H1 (cell line): ENCODE data around the gene BMAL2. TPM values are rescaled to one million over a fixed set of nuclear protein-coding genes. Genes with fewer than 3 reads are reported as not detected.

Experiments used
- CTCF ChIA-PET: fragments of 300-600 bp; sonication (Branson Sonifier 250); formaldehyde crosslinking; loops from one replicate; lab custom pipeline; 2021; ENCODE audit not compliant: partially characterized antibody; lab: Charles Lee
- POLR2A ChIA-PET: fragments of 300-600 bp; sonication (Branson Sonifier 250); formaldehyde crosslinking; loops from one replicate; lab custom pipeline; 2021; ENCODE audit warnings: inconsistent platforms; ENCODE audit not compliant: partially characterized antibody; lab: Charles Lee
- DNase-seq, 2 experiments: peaks; one replicate each; pipeline versions ENCODE4 v3.0.0 to v3.0.0-alpha.2; 2010 to 2022; ENCODE audit warnings: low spot score in 2 of 2, low read depth in 1 of 2, mixed read lengths in 1 of 2
- FAIRE-seq: peaks from 2 replicates; lab custom pipeline; 2011; peaks lifted over from hg19 to GRCh38; lab: Jason Lieb, UNC
- H2AFZ ChIP-seq: 2 replicates; pipeline ENCODE4 v1.8.1; 2012; ENCODE audit warnings: low read length, inconsistent platforms
- H2AK5ac ChIP-seq: 2 replicates; pipeline ENCODE4 v1.6.1; 2013; ENCODE audit warnings: low read depth, low read length
- H2BK120ac ChIP-seq: replicated peaks from 2 replicates; pipeline ENCODE3; 2013; ENCODE audit warnings: low read depth, low read length, inconsistent platforms
- H2BK12ac ChIP-seq: 2 replicates; pipeline ENCODE4 v1.6.1; 2013; ENCODE audit warnings: low read depth, low read length
- H2BK15ac ChIP-seq: 2 replicates; pipeline ENCODE4 v1.6.1; 2013; ENCODE audit warnings: low read length
- H2BK20ac ChIP-seq: 2 replicates; pipeline ENCODE4 v1.6.1; 2013; ENCODE audit warnings: low read length
- H2BK5ac ChIP-seq: 2 replicates; pipeline ENCODE4 v1.6.1; 2013; ENCODE audit warnings: low read depth, low read length
- H3K14ac ChIP-seq: 2 replicates; pipeline ENCODE4 v1.6.1; 2013; ENCODE audit warnings: inconsistent platforms; ENCODE audit not compliant: insufficient read length
- H3K18ac ChIP-seq: 2 replicates; pipeline ENCODE4 v1.6.1; 2013; ENCODE audit warnings: low read length; ENCODE audit errors: extremely low read depth
- H3K23ac ChIP-seq: 2 replicates; pipeline ENCODE4 v1.6.1; 2013; ENCODE audit warnings: inconsistent platforms; ENCODE audit not compliant: insufficient read length
- H3K23me2 ChIP-seq: 2 replicates; pipeline ENCODE4 v1.6.1; 2013; ENCODE audit warnings: low read depth, low read length
- H3K27ac ChIP-seq: 2 replicates; pipeline ENCODE4 v1.6.1; 2011; ENCODE audit warnings: low read depth, low read length, inconsistent platforms
- H3K27me3 ChIP-seq, 4 experiments: replicated peaks in 1 of 4; 1 replicate in 1 of 4; 2 replicates in 3 of 4; pipeline versions ENCODE4 v1.6.1 to v1.8.1; 2011 to 2013; ENCODE audit warnings: low read length in 3 of 4, mild to moderate bottlenecking in 3 of 4, inconsistent platforms in 2 of 4, mixed read lengths in 2 of 4, moderate library complexity in 1 of 4; ENCODE audit not compliant: control insufficient read depth in 3 of 4, insufficient read depth in 3 of 4; ENCODE audit errors: extremely low read depth in 1 of 4
- H3K36me3 ChIP-seq, 4 experiments: 2 replicates each; pipeline versions ENCODE4 v1.6.1 to v1.8.1; 2011 to 2013; ENCODE audit warnings: mild to moderate bottlenecking in 4 of 4, low read length in 3 of 4, moderate library complexity in 2 of 4, control low read depth in 1 of 4, inconsistent platforms in 1 of 4; ENCODE audit not compliant: insufficient read depth in 4 of 4, control insufficient read depth in 2 of 4
- H3K4ac ChIP-seq: replicated peaks from 2 replicates; pipeline ENCODE3; 2013; ENCODE audit warnings: low read length, low read depth, mixed read lengths, inconsistent platforms; ENCODE audit not compliant: insufficient read length
- H3K4me1 ChIP-seq, 4 experiments: replicated peaks in 1 of 4; 1 replicate in 1 of 4; 2 replicates in 3 of 4; pipeline versions ENCODE4 v1.6.1 to v1.8.1; 2011 to 2013; ENCODE audit warnings: low read length in 3 of 4, inconsistent platforms in 2 of 4, mixed read lengths in 1 of 4; ENCODE audit not compliant: insufficient read depth in 4 of 4, control insufficient read depth in 3 of 4
- H3K4me2 ChIP-seq, 2 experiments: 2 replicates each; pipeline versions ENCODE4 v1.6.1 to v1.8.1; 2011 to 2013; ENCODE audit warnings: low read depth in 2 of 2, low read length in 2 of 2, control low read depth in 1 of 2, inconsistent platforms in 1 of 2, mild to moderate bottlenecking in 1 of 2; ENCODE audit not compliant: insufficient read depth in 1 of 2
- H3K4me3 ChIP-seq, 4 experiments: fragments of 200-600, 300-600 bp in 1 of 4; sonication (generic), shearing (Covaris generic), sonication (Bioruptor Twin) in 1 of 4; 2 replicates each; pipeline versions ENCODE4 v1.5.1 to v1.8.1; 2011 to 2016; ENCODE audit warnings: low read length in 4 of 4, low read depth in 3 of 4, control low read depth in 2 of 4, inconsistent platforms in 2 of 4, mild to moderate bottlenecking in 2 of 4, mixed read lengths in 1 of 4, moderate library complexity in 1 of 4; ENCODE audit not compliant: insufficient read depth in 2 of 4; ENCODE audit errors: extremely low read depth in 1 of 4
- H3K56ac ChIP-seq: replicated peaks from 2 replicates; pipeline ENCODE3; 2013; ENCODE audit warnings: low read depth, mild to moderate bottlenecking, mixed read lengths, low read length, inconsistent platforms; ENCODE audit not compliant: insufficient read length
- H3K79me1 ChIP-seq: 2 replicates; pipeline ENCODE4 v1.6.1; 2013; ENCODE audit warnings: low read depth, low read length, control low read depth
- H3K79me2 ChIP-seq, 2 experiments: 2 replicates each; pipeline versions ENCODE4 v1.6.1 to v1.8.1; 2012 to 2013; ENCODE audit warnings: low read length in 2 of 2, mild to moderate bottlenecking in 2 of 2, inconsistent platforms in 1 of 2; ENCODE audit not compliant: insufficient read depth in 2 of 2, control insufficient read depth in 1 of 2
- H3K9ac ChIP-seq, 4 experiments: replicated peaks in 1 of 4; 1 replicate in 1 of 4; 2 replicates in 3 of 4; pipeline versions ENCODE4 v1.6.1 to v1.8.1; 2011 to 2013; ENCODE audit warnings: low read depth in 3 of 4, low read length in 3 of 4, control low read depth in 2 of 4, mild to moderate bottlenecking in 2 of 4, moderate library complexity in 2 of 4, inconsistent platforms in 1 of 4; ENCODE audit errors: extremely low read depth in 1 of 4
- H3K9me3 ChIP-seq, 2 experiments: 2 replicates each; pipeline versions ENCODE4 v1.6.1 to v1.8.1; 2012 to 2013; ENCODE audit warnings: mild to moderate bottlenecking in 2 of 2, moderate library complexity in 2 of 2, control low read depth in 1 of 2, inconsistent platforms in 1 of 2, low read depth in 1 of 2, low read length in 1 of 2, mixed read lengths in 1 of 2; ENCODE audit not compliant: insufficient read depth in 2 of 2
- H4K20me1 ChIP-seq, 2 experiments: replicated peaks in 1 of 2; 2 replicates each; pipeline versions ENCODE3 to v1.8.1; 2011 to 2013; ENCODE audit warnings: inconsistent platforms in 2 of 2, low read length in 2 of 2, mild to moderate bottlenecking in 1 of 2; ENCODE audit not compliant: insufficient read depth in 2 of 2, control insufficient read depth in 1 of 2
- H4K5ac ChIP-seq: 2 replicates; pipeline ENCODE4 v1.6.1; 2013; ENCODE audit warnings: low read length, low read depth, mixed read lengths, inconsistent platforms; ENCODE audit not compliant: insufficient read length
- H4K8ac ChIP-seq: 2 replicates; pipeline ENCODE4 v1.8.0; 2013; ENCODE audit warnings: mild to moderate bottlenecking, moderate library complexity, low read length, inconsistent platforms; ENCODE audit not compliant: insufficient read depth; ENCODE audit errors: extremely low read depth
- H4K91ac ChIP-seq: replicated peaks from 2 replicates; pipeline ENCODE3; 2013; ENCODE audit warnings: low read length, mixed read lengths, inconsistent platforms; ENCODE audit not compliant: insufficient read length
- ASH2L ChIP-seq: fragments of 200-600, 300-600 bp; sonication (generic); IDR thresholded peaks from one replicate; pipeline ENCODE4 v1.7.1; 2017; ENCODE audit warnings: low read length
- CHD2 ChIP-seq: IDR thresholded peaks from 2 replicates; pipeline ENCODE4 v1.6.1; 2012; ENCODE audit warnings: low read length, improper control_type of control experiment
- EZH2 ChIP-seq: fragments of 200-600 bp; sonication (generic); IDR thresholded peaks from 2 replicates; pipeline ENCODE4 v1.7.1; 2012; ENCODE audit warnings: low read depth, mild to moderate bottlenecking, moderate library complexity, low read length, inconsistent platforms; ENCODE audit not compliant: severe bottlenecking
- FOSL1 ChIP-seq: IDR thresholded peaks from 2 replicates; pipeline ENCODE4 v1.6.1; 2011; ENCODE audit warnings: mild to moderate bottlenecking, low read depth, low read length, moderate library complexity; ENCODE audit not compliant: insufficient read depth
- PHF8 ChIP-seq: fragments of 200-600 bp; sonication (generic); conservative IDR thresholded peaks from 2 replicates; pipeline ENCODE4 v1.7.1; 2012; ENCODE audit warnings: low read depth, mild to moderate bottlenecking, inconsistent platforms, low read length, moderate library complexity
- RAD21 ChIP-seq, 2 experiments: IDR thresholded peaks in 1 of 2; conservative IDR thresholded peaks in 1 of 2; 2 replicates each; pipeline ENCODE4 v1.6.1; 2011; ENCODE audit warnings: low read depth in 2 of 2, low read length in 2 of 2, improper control_type of control experiment in 1 of 2, inconsistent platforms in 1 of 2, mild to moderate bottlenecking in 1 of 2, moderate library complexity in 1 of 2
- SP4 ChIP-seq: IDR thresholded peaks from 2 replicates; pipeline ENCODE4 v1.6.1; 2012; ENCODE audit warnings: low read length, inconsistent platforms
- TBP ChIP-seq: IDR thresholded peaks from 2 replicates; pipeline ENCODE4 v1.6.1; 2011; ENCODE audit warnings: low read depth, low read length, improper control_type of control experiment
- WGBS, 2 experiments: shearing (Covaris generic) in 1 of 2; methylation state at CpG; one replicate each; pipeline versions ENCODE4 v1.1.6 to v1.1.7; 2013 to 2015; ENCODE audit warnings: low lambda C conversion rate in 2 of 2, mixed read lengths in 2 of 2, inconsistent platforms in 1 of 2, low coverage in 1 of 2, missing lambda C conversion rate in 1 of 2; ENCODE audit not compliant: insufficient replicate concordance in 2 of 2, insufficient coverage in 1 of 2, insufficient read length in 1 of 2; ENCODE audit errors: extremely low coverage in 1 of 2, missing lambda C conversion rate in 1 of 2; 5-methylcytosine and 5-hydroxymethylcytosine counted together
- polyA plus RNA-seq, 7 experiments: library from polyadenylated mRNA; depleted of rRNA in 3 of 7; stranded (reverse) in 5 of 7; unstranded in 2 of 7; fragments of >200 nt in 5 of 7; fragments of 200-250 nt in 2 of 7; gene quantifications; 1 replicate in 5 of 7; 2 replicates in 1 of 7; 4 replicates in 1 of 7; pipeline versions ENCODE4 v1.2.1 to v1.2.3, GENCODE V29; 2011 to 2013; ENCODE audit warnings: missing spikeins in 2 of 7, mixed read lengths in 2 of 7
- total RNA-seq: library from RNA; stranded (reverse); fragmentation: NEBNext Ultra II Directional; extraction: Animal tissue kit (Norgen Biotek cat#: 25700); gene quantifications from 2 replicates; pipeline ENCODE4 v1.2.1, GENCODE V29; 2021
- TF ChIP-seq, protein P1 (sequence below), 3 experiments: IDR thresholded peaks; 1 replicate in 2 of 3; 2 replicates in 1 of 3; pipeline versions ENCODE4 v1.5.1 to v1.6.1; 2011; ENCODE audit warnings: low read length in 3 of 3, mild to moderate bottlenecking in 3 of 3, inconsistent platforms in 2 of 3, low read depth in 1 of 3, moderate library complexity in 1 of 3; ENCODE audit not compliant: insufficient read depth in 1 of 3; ENCODE audit errors: control extremely low read depth in 1 of 3

The BMAL2 gene
- total and polyA plus RNA-seq, 2 of the 8 experiments (the other 6 are each of a cell fraction or from before 2014, with no cell fraction given): 3.2 to 20.6 TPM

DNA sequence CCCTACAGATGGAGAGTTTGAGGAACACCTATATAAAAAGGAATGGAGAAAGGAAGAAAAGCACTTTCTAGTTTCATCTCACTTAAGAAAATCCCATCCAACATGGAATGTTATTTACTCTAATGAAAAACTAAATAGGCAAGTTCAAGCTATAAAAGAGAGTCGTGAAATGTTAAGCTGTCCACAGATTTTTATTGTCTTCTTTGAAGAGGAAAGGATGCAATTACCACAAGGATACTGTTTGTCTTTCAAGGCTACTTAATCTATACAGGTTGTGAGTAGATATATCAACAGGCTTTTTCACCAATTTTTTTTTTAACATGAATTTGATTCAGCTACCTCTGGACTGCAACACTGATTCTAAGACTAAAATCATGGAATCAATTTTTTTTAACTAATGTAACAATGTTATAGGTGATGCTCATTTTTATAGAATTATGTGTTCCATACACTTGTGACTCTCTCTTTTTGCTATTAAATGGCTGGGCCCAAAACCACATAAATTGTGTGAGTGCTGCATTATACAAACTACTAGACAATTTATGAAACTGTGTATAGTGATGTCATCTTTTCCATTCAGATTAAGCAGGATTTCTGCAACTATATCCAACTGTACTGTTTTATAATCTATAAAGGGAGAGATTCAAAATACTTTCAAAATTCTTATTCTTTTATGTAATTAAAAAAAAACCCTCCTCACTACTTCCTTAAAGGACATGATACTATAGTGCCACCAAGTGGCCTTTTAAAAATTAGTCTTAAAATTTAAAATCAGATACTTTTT is 26.8 kb upstream of the BMAL2 start:
- Histone ChIP-seq H2BK120ac (no peak overlapping the region), H2BK15ac (no peak overlapping the region), H3K27ac (no peak overlapping the region), H3K23ac (no peak overlapping the region), H2BK5ac (no peak overlapping the region), H3K18ac (no peak overlapping the region), H3K27me3 (no peaks in the 10 kb centered on the region), H3K14ac (no peak overlapping the region), H2BK12ac (no peak overlapping the region), H4K8ac (no peak overlapping the region), H2AFZ (no peak overlapping the region), H3K9ac (no peak overlapping the region), H3K9me3 (no peaks in the 10 kb centered on the region), H3K4me2 (no peak overlapping the region), H3K4me3 (no peak overlapping the region), H3K36me3 (peaks cover 0 to 15% (median 8%) of the 10 kb centered on the region in 4 experiments; a peak in 5 of 8 replicates), H3K79me2 (no peaks in the 10 kb centered on the region), H2BK20ac (no peak overlapping the region), H2AK5ac (no peak overlapping the region), H4K5ac (no peak overlapping the region), H3K4me1 (no peaks in the 10 kb centered on the region), H4K91ac (no peak overlapping the region), H4K20me1 (no peaks in the 10 kb centered on the region), H3K56ac (no peak overlapping the region), H3K23me2 (no peaks in the 10 kb centered on the region), H3K4ac (no peak overlapping the region), H3K79me1 (no peaks in the 10 kb centered on the region)
- ChIA-PET CTCF (interaction anchor here (0.6 to 5.1 kb wide), 57 partner anchors 9 to 429 kb away, joined by 3 to 31 read pairs (median 4); partner anchors contain the start of gene TM7SF3), POLR2A (interaction anchor here (0.6 to 1.5 kb wide), 5 partner anchors 27 to 337 kb away, joined by 3 to 10 read pairs (median 4); partner anchors contain the start of genes BMAL2, MED21 and STK38L)
- FAIRE-seq (no peak), DNase-seq (no peak)
- 90% methylated on average over 1 of the region's 1 CpG; no CpG with 5 or more reads in 1 of the 2 experiments for whole genome bisulfite sequencing, 2 experiments
- TF ChIP-seq SP4 (no peak), EZH2 (no peak), TBP (no peak), ASH2L (no peak), PHF8 (no peak), CHD2 (no peak), FOSL1 (no peak), RAD21 (IDR thresholded peaks at IDR 0.05 in 1 of 2, conservative IDR thresholded peaks at IDR 0.05 in 1 of 2; ENCODE audit: low read depth in 2 of 2, low read length in 2 of 2) (peak in 1 of 2 experiments; percentile 41; a peak in 3 of 4 replicates)
- TF ChIP-seq, protein P1, sequence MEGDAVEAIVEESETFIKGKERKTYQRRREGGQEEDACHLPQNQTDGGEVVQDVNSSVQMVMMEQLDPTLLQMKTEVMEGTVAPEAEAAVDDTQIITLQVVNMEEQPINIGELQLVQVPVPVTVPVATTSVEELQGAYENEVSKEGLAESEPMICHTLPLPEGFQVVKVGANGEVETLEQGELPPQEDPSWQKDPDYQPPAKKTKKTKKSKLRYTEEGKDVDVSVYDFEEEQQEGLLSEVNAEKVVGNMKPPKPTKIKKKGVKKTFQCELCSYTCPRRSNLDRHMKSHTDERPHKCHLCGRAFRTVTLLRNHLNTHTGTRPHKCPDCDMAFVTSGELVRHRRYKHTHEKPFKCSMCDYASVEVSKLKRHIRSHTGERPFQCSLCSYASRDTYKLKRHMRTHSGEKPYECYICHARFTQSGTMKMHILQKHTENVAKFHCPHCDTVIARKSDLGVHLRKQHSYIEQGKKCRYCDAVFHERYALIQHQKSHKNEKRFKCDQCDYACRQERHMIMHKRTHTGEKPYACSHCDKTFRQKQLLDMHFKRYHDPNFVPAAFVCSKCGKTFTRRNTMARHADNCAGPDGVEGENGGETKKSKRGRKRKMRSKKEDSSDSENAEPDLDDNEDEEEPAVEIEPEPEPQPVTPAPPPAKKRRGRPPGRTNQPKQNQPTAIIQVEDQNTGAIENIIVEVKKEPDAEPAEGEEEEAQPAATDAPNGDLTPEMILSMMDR (IDR thresholded peaks at IDR 0.05; ENCODE audit: control extremely low read depth in 1 of 3, insufficient read depth in 1 of 3, low read depth in 1 of 3, low read length in 3 of 3): peak in 1 of 3 experiments; percentile 21; a peak in 1 of 4 replicates
